Endodermal cell (in vitro differentiated cells): ENCODE data around the gene TEX55. TPM values are rescaled to one million over a fixed set of nuclear protein-coding genes. Genes with fewer than 3 reads are reported as not detected.

Experiments used
- DNase-seq: peaks from one replicate; pipeline ENCODE4 v3.0.0-alpha.2; 2017
- H3K27ac ChIP-seq: 2 replicates; pipeline ENCODE4 v1.5.1; 2013; ENCODE audit warnings: mild to moderate bottlenecking, low read depth, low read length, moderate library complexity
- H3K27me3 ChIP-seq: 2 replicates; pipeline ENCODE4 v1.6.1; 2013; ENCODE audit warnings: mild to moderate bottlenecking, low read length, moderate library complexity; ENCODE audit not compliant: insufficient read depth, control insufficient read depth, poor library complexity, severe bottlenecking
- H3K36me3 ChIP-seq: 2 replicates; pipeline ENCODE4 v1.7.0; 2013; ENCODE audit warnings: mild to moderate bottlenecking, low read length, moderate library complexity; ENCODE audit not compliant: control insufficient read depth, insufficient read depth
- H3K4me1 ChIP-seq: one replicate; pipeline ENCODE4 v1.7.0; 2013; ENCODE audit warnings: low read length; ENCODE audit not compliant: control insufficient read depth, insufficient read depth
- H3K4me3 ChIP-seq: 2 replicates; pipeline ENCODE4 v1.5.1; 2013; ENCODE audit warnings: mild to moderate bottlenecking, low read length, moderate library complexity
- H3K9ac ChIP-seq: 2 replicates; pipeline ENCODE4 v1.6.1; 2013; ENCODE audit warnings: mild to moderate bottlenecking, low read length, moderate library complexity; ENCODE audit not compliant: poor library complexity, severe bottlenecking; ENCODE audit errors: extremely low read depth
- H3K9me3 ChIP-seq: 2 replicates; pipeline ENCODE4 v1.6.1; 2013; ENCODE audit warnings: mild to moderate bottlenecking, low read length, moderate library complexity; ENCODE audit not compliant: control insufficient read depth
- H3K27ac Mint-ChIP-seq: 2 replicates; pipeline ENCODE4 v1.8.0; 2020; ENCODE audit warnings: mixed read lengths
- H3K27me3 Mint-ChIP-seq: 2 replicates; pipeline ENCODE4 v1.8.0; 2021; ENCODE audit warnings: mild to moderate bottlenecking, mixed read lengths; ENCODE audit not compliant: insufficient read depth
- H3K36me3 Mint-ChIP-seq: 2 replicates; pipeline ENCODE4 v1.8.0; 2020; ENCODE audit warnings: low read depth, mixed read lengths
- H3K4me1 Mint-ChIP-seq: 2 replicates; pipeline ENCODE4 v1.8.0; 2020; ENCODE audit warnings: mixed read lengths
- H3K4me3 Mint-ChIP-seq: 2 replicates; pipeline ENCODE4 v1.8.0; 2020; ENCODE audit warnings: mild to moderate bottlenecking, moderate library complexity, mixed read lengths
- H3K9me3 Mint-ChIP-seq: 2 replicates; pipeline ENCODE4 v1.8.0; 2020; ENCODE audit warnings: mild to moderate bottlenecking, mixed read lengths
- WGBS, 2 experiments: methylation state at CpG; one replicate each; pipeline versions ENCODE4 v1.1.5 to v1.1.7; 2013; ENCODE audit warnings: missing lambda C conversion rate in 2 of 2, mixed read lengths in 1 of 2; ENCODE audit not compliant: insufficient coverage in 1 of 2, insufficient read length in 1 of 2; 5-methylcytosine and 5-hydroxymethylcytosine counted together
- total RNA-seq, 2 donors: library from RNA; stranded (reverse); fragmentation: NEBNext Ultra II Directional in 1 of 2; extraction: Animal tissue kit (Norgen Biotek cat#: 25700) in 1 of 2; gene quantifications; 2 replicates in 1 of 2; 3 replicates in 1 of 2; pipeline ENCODE4 v1.2.1, GENCODE V29; 2021
- TF ChIP-seq, protein P1 (sequence below): fragments of 200-600 bp; sonication (generic); conservative IDR thresholded peaks from 2 replicates; pipeline ENCODE4 v1.5.0; 2021; ENCODE audit warnings: antibody characterized with exemption, mild to moderate bottlenecking

TEX55 gene
- total RNA-seq, 2 donors from 2014 or later: not detected

GRCh38 chr3:119184796-119185570, 39.0 kb downstream of the TEX55 start:
- Histone ChIP-seq H3K4me3 (no peak overlapping the region), H3K9me3 (no peaks in the 10 kb centered on the region), H3K27me3 (no peaks in the 10 kb centered on the region), H3K27ac (no peak overlapping the region), H3K9ac (no peak overlapping the region), H3K36me3 (no peaks in the 10 kb centered on the region), H3K4me1 (no peaks in the 10 kb centered on the region)
- TF ChIP-seq, protein P1, sequence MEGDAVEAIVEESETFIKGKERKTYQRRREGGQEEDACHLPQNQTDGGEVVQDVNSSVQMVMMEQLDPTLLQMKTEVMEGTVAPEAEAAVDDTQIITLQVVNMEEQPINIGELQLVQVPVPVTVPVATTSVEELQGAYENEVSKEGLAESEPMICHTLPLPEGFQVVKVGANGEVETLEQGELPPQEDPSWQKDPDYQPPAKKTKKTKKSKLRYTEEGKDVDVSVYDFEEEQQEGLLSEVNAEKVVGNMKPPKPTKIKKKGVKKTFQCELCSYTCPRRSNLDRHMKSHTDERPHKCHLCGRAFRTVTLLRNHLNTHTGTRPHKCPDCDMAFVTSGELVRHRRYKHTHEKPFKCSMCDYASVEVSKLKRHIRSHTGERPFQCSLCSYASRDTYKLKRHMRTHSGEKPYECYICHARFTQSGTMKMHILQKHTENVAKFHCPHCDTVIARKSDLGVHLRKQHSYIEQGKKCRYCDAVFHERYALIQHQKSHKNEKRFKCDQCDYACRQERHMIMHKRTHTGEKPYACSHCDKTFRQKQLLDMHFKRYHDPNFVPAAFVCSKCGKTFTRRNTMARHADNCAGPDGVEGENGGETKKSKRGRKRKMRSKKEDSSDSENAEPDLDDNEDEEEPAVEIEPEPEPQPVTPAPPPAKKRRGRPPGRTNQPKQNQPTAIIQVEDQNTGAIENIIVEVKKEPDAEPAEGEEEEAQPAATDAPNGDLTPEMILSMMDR: no peak
- 93 to 100% methylated on average over 2 to 7 of the region's 7 CpGs for WGBS, 2 experiments
- Mint-ChIP-seq H3K27me3 (no peaks in the 10 kb centered on the region), H3K4me3 (no peak overlapping the region), H3K9me3 (no peaks in the 10 kb centered on the region), H3K36me3 (no peaks in the 10 kb centered on the region), H3K27ac (no peak overlapping the region), H3K4me1 (peaks cover 4% of the 10 kb centered on the region)
- DNase-seq: no peak

DNA sequence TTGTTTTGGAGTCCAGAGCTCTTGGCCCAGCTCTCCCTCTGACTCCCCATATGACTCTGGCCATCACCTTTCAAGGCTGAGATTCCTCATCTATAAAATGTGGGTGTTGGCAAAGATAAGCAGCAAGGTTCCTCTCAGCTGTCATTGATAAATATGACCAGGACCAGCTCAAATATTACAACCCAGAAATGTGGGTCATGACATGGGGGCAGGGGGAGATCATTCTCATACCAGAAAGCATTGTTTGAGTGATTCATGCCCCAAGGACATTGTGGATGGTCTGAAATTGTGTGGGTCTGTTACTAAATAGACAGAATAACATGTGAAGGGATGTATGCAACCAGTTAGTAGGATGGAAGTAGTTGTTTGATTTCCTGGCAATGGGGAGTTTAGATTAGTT, 41.3 kb downstream of the TEX55 start:
- H3K27ac ChIP-seq: no peak overlapping the region
- H3K9ac ChIP-seq: no peak overlapping the region
- H3K9me3 ChIP-seq: no peaks in the 10 kb centered on the region
- no peaks in the 10 kb centered on the region for H3K36me3 ChIP-seq
- Mint-ChIP-seq H3K36me3 (peaks cover 3% of the 10 kb centered on the region), H3K27me3 (no peaks in the 10 kb centered on the region), H3K4me1 (peaks cover 4% of the 10 kb centered on the region), H3K27ac (no peak overlapping the region), H3K4me3 (no peak overlapping the region), H3K9me3 (no peaks in the 10 kb centered on the region)
- H3K4me3 ChIP-seq: no peak overlapping the region
- TF ChIP-seq, protein P1: no peak
- H3K27me3 ChIP-seq: no peaks in the 10 kb centered on the region
- no peaks in the 10 kb centered on the region for H3K4me1 ChIP-seq
- DNase-seq: no peak

GRCh38 chr3:119191800-119192199, 45.8 kb downstream of the TEX55 start:
- peaks cover 12% of the 10 kb centered on the region for H3K4me1 Mint-ChIP-seq
- no peaks in the 10 kb centered on the region for H3K4me1 ChIP-seq
- WGBS, 2 experiments: 90 to 100% methylated on average over 1 of the region's 1 CpG

More at GRCh38 chr3:119191800-119192199, 45.8 kb downstream of the TEX55 start:
- Histone ChIP-seq H3K36me3 (no peaks in the 10 kb centered on the region), H3K27ac (no peak overlapping the region), H3K4me3 (no peak overlapping the region), H3K27me3 (no peaks in the 10 kb centered on the region), H3K9me3 (no peaks in the 10 kb centered on the region), H3K9ac (no peak overlapping the region)
- H3K27ac Mint-ChIP-seq: no peak overlapping the region
- TF ChIP-seq, protein P1: no peak
- H3K27me3 Mint-ChIP-seq: no peaks in the 10 kb centered on the region
- H3K9me3 Mint-ChIP-seq: no peaks in the 10 kb centered on the region
- DNase-seq: no peak
- H3K36me3 Mint-ChIP-seq: peaks cover 3% of the 10 kb centered on the region
- H3K4me3 Mint-ChIP-seq: no peak overlapping the region
